Measurements from ENCODE around the gene ZMAT2.
"Not testable (repeated sequence)": the region's sequence is repeated elsewhere in the genome, so short reads cannot be mapped to it uniquely, and the experiment has no call there.

Gene ZMAT2, protein sequence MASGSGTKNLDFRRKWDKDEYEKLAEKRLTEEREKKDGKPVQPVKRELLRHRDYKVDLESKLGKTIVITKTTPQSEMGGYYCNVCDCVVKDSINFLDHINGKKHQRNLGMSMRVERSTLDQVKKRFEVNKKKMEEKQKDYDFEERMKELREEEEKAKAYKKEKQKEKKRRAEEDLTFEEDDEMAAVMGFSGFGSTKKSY

DNA sequence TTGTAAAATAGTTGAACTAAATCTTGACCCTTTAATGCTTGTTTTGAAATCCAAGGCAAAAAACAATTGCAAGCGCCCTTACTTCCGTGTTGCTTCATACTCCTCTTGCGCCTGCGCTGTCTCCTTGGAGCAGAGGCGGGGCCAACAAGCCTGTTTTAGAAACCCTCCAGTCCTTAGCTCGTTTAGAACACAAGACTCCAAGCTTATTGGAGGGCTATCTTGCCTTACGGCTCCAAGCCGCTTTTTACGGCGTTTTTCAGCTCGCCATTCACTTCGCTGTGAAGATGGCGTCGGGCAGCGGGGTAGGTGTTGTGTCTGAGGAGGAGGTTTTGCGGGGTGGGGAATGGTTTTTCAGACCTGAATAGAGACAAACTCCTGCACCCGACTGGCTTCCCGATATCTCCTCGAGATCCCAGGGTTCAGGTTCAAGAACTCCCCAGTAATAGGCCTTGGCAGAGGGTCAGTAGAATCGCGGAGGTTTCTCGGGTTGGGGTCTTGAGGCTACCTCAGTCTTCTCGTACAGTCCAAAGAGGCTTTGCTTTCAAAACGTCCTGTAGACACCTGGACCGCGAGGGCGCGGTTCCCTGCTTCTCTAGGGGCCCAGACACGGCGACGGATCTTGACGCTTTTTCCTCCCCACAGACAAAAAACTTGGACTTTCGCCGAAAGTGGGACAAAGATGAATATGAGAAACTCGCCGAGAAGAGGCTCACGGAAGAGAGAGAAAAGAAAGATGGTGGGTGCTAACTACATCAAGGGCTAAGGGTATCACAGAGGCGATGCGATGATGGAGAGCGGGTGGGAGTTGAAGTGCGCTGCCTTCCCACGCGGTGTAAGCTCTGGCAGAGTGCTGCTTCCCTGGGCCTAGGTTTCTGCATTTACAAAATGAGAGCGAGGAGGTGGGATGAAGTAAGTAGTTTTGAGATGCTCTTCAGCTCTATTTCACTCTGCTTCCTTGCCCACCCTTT, at the start of gene ZMAT2:
Gene ZMAT2 (plus strand): TSS at position 271 of the 968 bp plus-strand sequence. CDS start 14 bp downstream, at position 285.
- peak within 1 kb of the TSS; percentile 76 for H3K4me3 ChIP-seq (ENCODE audit: low read depth, low read length)
- peak; percentile 97 for DNase-seq (ENCODE audit: low read depth)

DNA sequence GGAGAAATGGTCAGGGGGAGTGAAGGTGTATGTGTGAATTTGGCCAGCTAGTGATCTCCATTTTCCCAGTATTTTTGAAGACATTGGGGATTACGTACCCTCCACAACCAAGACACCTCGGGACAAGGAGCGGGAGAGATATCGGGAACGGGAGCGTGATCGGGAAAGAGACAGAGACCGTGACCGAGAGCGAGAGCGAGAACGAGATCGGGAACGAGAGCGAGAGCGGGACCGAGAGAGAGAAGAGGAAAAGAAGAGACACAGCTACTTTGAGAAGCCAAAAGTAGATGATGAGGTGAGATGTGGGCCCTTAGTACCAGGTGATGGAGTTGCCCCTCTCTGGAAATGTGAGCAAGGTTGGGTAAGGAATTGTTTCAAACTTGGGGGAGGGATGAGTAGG, 41.4 kb upstream of the ZMAT2 start:
- TF ChIP-seq, protein P1, sequence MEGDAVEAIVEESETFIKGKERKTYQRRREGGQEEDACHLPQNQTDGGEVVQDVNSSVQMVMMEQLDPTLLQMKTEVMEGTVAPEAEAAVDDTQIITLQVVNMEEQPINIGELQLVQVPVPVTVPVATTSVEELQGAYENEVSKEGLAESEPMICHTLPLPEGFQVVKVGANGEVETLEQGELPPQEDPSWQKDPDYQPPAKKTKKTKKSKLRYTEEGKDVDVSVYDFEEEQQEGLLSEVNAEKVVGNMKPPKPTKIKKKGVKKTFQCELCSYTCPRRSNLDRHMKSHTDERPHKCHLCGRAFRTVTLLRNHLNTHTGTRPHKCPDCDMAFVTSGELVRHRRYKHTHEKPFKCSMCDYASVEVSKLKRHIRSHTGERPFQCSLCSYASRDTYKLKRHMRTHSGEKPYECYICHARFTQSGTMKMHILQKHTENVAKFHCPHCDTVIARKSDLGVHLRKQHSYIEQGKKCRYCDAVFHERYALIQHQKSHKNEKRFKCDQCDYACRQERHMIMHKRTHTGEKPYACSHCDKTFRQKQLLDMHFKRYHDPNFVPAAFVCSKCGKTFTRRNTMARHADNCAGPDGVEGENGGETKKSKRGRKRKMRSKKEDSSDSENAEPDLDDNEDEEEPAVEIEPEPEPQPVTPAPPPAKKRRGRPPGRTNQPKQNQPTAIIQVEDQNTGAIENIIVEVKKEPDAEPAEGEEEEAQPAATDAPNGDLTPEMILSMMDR (IDR thresholded peaks at IDR 0.05; ENCODE audit: low read depth, low read length, missing control alignments) = no peak
- no peak for DNase-seq (ENCODE audit: low read depth)

More for the DNA sequence above, at the start of gene ZMAT2:
- TF ChIP-seq, protein P1 (IDR thresholded peaks at IDR 0.05; ENCODE audit: low read depth, low read length, missing control alignments) = no peak

DNA sequence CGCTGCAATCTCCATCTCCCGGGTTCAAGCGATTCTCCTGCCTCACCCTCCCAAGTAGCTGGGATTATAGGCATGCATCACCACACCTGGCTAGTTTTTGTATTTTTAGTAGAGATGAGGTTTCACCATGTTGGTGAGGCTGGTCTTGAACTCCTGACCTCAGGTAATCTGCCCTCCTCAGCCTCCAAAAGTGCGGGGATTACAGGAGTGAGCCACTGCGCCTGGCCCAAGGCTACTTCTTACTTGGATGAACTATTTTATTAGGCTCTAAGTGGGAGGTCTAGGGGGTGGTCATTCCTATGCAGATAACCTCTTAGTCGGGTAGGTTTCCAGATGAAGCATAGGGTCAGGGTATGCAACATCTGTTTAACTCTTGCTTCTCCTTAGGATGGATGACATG, 39.9 kb upstream of the ZMAT2 start:
- not testable (repeated sequence) for DNase-seq (ENCODE audit: low read depth); H3K4me3 ChIP-seq (ENCODE audit: low read depth, low read length)

More for the DNA sequence above, 41.4 kb upstream of the ZMAT2 start:
- H3K4me3 ChIP-seq (ENCODE audit: low read depth, low read length) = no peak overlapping the region

DNA sequence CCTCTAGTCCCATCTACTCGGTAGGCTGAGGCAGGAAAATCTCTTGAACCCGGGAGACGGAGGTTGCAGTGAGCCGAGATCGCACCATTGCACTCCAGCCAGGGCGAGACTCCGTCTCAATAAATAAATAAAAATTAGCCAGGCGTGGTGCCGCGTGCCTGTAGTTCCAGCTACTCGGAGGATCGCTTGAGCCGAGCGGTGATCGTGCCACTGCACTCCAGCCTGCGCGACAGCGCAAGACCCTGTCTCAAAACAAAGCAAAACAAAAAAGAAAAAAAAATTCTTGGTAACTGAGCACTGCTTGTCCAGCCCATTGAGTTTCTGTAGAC, 36.3 kb upstream of the ZMAT2 start:
- no peak for DNase-seq (ENCODE audit: low read depth)
- TF ChIP-seq, protein P1 (IDR thresholded peaks at IDR 0.05; ENCODE audit: low read depth, low read length, missing control alignments) = no peak
- H3K4me3 ChIP-seq (ENCODE audit: low read depth, low read length) = peak overlapping the region; percentile 87

DNA sequence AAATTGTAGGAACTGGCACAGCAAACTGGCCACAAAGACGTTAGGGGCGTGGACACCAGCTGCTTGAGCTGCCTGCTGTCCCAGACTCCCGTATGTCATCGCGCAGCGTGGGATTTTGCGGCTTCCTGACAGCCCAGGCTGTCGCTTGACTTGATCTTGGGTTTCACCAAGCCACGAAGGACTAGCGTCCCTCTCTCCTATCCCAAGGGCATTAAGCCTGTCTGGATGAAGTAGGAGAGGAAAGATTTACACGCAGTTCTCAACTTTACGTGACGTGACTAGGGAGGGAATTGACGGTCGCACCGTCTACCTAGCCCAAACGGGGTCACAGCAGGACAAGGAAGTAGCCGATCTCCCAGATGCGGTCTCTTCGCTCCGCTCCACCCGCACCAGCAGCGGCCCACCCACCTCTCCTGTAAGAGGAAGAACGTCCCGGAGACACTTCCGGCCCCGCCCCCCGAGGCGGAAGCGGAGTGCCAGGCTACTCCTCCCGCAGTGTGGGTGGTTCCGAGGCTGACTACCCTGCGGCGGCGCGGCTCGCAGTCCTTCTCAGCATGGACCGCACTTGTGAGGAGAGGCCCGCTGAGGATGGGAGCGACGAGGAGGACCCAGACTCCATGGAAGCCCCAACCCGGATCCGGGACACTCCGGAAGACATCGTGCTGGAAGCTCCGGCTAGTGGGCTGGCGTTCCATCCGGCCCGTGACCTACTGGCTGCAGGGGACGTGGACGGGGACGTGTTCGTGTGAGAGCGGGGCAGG, 35.7 kb upstream of the ZMAT2 start, which contains the start of gene WDR55:
Gene WDR55 (plus strand): TSS at position 546 of the 761 bp plus-strand sequence. CDS start 9 bp downstream, at position 555.
- DNase-seq (ENCODE audit: low read depth) = peak; percentile 74
- TF ChIP-seq, protein P1 (IDR thresholded peaks at IDR 0.05; ENCODE audit: low read depth, low read length, missing control alignments) = no peak

DNA sequence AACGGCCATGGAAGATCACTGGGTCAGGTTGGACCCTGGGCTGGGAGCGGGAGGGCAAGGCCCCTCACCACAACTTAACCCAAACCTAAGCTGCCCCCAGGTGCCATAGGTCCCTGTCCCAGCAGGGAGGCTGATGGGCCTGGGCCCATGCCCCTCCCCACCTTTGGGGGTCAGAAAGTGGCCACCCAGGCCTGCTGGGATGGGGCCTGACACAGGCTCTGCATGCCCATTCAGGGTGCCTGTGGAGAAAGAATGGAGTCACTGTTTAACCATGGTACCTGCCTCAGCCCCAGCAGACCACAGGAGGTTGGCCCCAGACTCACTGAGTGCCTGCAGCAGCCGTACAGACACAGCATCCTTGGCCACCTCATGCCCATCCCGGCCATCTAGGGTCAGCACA, 29.2 kb upstream of the ZMAT2 start:
- not testable (repeated sequence) for DNase-seq (ENCODE audit: low read depth); H3K4me3 ChIP-seq (ENCODE audit: low read depth, low read length)

More for the DNA sequence above, 35.7 kb upstream of the ZMAT2 start, which contains the start of gene WDR55:
- peak within 1 kb of the TSS; percentile 87 for H3K4me3 ChIP-seq (ENCODE audit: low read depth, low read length)

DNA sequence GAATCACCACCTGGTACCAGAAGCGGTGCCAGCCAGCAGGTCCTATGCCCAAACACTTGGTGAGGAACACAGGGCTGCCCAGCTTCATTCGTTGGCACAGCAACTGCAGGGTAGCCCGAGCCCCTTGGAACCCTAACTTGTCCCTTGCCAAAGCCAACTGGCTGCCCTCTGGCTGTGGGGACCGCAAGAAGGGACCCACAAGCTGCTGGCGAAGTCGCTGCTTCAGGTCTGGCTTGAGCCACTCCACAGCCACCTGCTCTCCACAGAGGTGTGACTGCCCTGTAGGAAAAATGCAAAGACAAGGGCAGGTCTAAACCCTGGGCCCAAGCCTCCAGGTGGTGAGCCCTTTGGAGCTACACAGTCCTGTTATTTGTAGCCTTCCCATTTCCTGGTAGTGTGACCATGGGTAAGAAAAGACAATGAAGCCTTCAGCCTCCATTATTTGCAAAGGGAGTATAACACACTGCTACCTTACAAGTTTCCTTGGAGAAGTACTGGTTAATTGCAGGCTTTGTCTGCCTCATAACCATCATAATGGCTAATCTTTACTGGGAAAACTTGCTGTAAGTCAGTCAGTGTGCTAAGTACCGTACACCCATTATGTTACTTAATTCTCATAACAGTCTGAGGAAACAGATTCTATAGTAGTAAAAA, 28.6 kb upstream of the ZMAT2 start:
- TF ChIP-seq, protein P1 (IDR thresholded peaks at IDR 0.05; ENCODE audit: low read depth, low read length, missing control alignments) = no peak
- no peak for DNase-seq (ENCODE audit: low read depth)
- H3K4me3 ChIP-seq (ENCODE audit: low read depth, low read length) = no peak overlapping the region

All from GM12864 (cell line).